ENCODE data around the gene TBPL1.

GRCh38 chr6:133995758-133996157, 42.7 kb downstream of the TBPL1 start:
- TF ChIP-seq SIN3A (conservative IDR thresholded peaks at IDR 0.05 in 1 of 2, IDR thresholded peaks at IDR 0.05 in 1 of 2; ENCODE audit: low read depth in 1 of 2, low read length in 2 of 2) (no peak), TAF1 (IDR thresholded peaks at IDR 0.05; ENCODE audit: low read depth, low read length) (no peak), SRF (IDR thresholded peaks at IDR 0.05; ENCODE audit: low read depth, low read length) (no peak), RNF2 (IDR thresholded peaks at IDR 0.05; ENCODE audit: borderline replicate concordance, low read depth, low read length, missing control alignments, poor library complexity, severe bottlenecking) (no peak), CTCF (IDR thresholded peaks at IDR 0.05; ENCODE audit: control extremely low read depth in 1 of 3, insufficient read depth in 1 of 3, low read depth in 1 of 3, low read length in 3 of 3) (no peak), SIRT6 (IDR thresholded peaks at IDR 0.05; ENCODE audit: low read length) (no peak), POLR2A (IDR thresholded peaks at IDR 0.05; ENCODE audit: control extremely low read depth in 1 of 2, low read depth in 2 of 2, low read length in 2 of 2) (no peak), EZH2 (IDR thresholded peaks at IDR 0.05; ENCODE audit: low read depth, low read length, severe bottlenecking) (no peak), ATF2 (IDR thresholded peaks at IDR 0.05; ENCODE audit: low read length) (no peak), PHF8 (conservative IDR thresholded peaks at IDR 0.05; ENCODE audit: low read depth, low read length) (no peak), ATF3 (IDR thresholded peaks at IDR 0.05; ENCODE audit: insufficient read depth, low read depth, low read length) (no peak), POU5F1 (IDR thresholded peaks at IDR 0.05; ENCODE audit: low read depth, low read length) (no peak), HDAC6 (IDR thresholded peaks at IDR 0.05; ENCODE audit: low read depth, low read length) (no peak)
